ENCODE data around the gene PALLD. TPM values are rescaled to one million over a fixed set of nuclear protein-coding genes. Genes with fewer than 3 reads are reported as not detected.

The PALLD gene
- total and polyA plus RNA-seq, 2 donors (not counting 3 experiments of a cell fraction or from before 2014, with no cell fraction given): 13.4 to 48.2 TPM

- Histone ChIP-seq H3K4me3 (replicated peaks in 1 of 3; ENCODE audit: insufficient read depth in 1 of 3, low read depth in 1 of 3, low read length in 3 of 3) (no peak overlapping the region), H3K4me1 (ENCODE audit: control insufficient read depth, extremely low read depth, insufficient read depth, low read length) (peaks cover 19% of the 10 kb centered on the region), H3K27me3 (ENCODE audit: control insufficient read depth in 2 of 2, insufficient read depth in 2 of 2, low read length in 2 of 2) (no peaks in the 10 kb centered on the region), H2AFZ (ENCODE audit: low read depth, low read length) (no peak overlapping the region), H4K20me1 (replicated peaks; ENCODE audit: control insufficient read depth, extremely low read depth, insufficient read depth, low read length) (no peaks in the 10 kb centered on the region), H3K27ac (ENCODE audit: insufficient read depth, low read depth, low read length) (no peak overlapping the region), H3K79me2 (ENCODE audit: control insufficient read depth, insufficient read depth, low read length) (no peaks in the 10 kb centered on the region), H3K9me3 (replicated peaks; ENCODE audit: control insufficient read depth, insufficient read depth, low read length) (no peaks in the 10 kb centered on the region), H3K4me2 (ENCODE audit: insufficient read depth, low read length) (no peak overlapping the region), H3K9ac (replicated peaks; ENCODE audit: extremely low read depth, insufficient read depth, low read length) (no peak overlapping the region), H3K9me1 (replicated peaks; ENCODE audit: control insufficient read depth, extremely low read depth, insufficient read depth, low read length) (no peaks in the 10 kb centered on the region), H3K36me3 (ENCODE audit: control insufficient read depth in 2 of 2, extremely low read depth in 1 of 2, insufficient read depth in 2 of 2, low read length in 2 of 2) (no peaks in the 10 kb centered on the region)
- ChIA-PET POLR2A (no interaction called here), CTCF (interaction anchor here (1.2 kb wide), 1 partner anchor 8 kb away, joined by 3 read pairs; no protein-coding TSS in a partner anchor)
- TF ChIP-seq MAX (IDR thresholded peaks at IDR 0.05; ENCODE audit: insufficient read depth, insufficient read length) (no peak), POLR2AphosphoS5 (IDR thresholded peaks at IDR 0.05; ENCODE audit: insufficient read depth, low read depth, low read length) (no peak), EZH2 (IDR thresholded peaks at IDR 0.05; ENCODE audit: borderline replicate concordance, low read depth, low read length, severe bottlenecking) (no peak), POLR2A (IDR thresholded peaks at IDR 0.05; ENCODE audit: low read depth, low read length) (no peak), CTCF (IDR thresholded peaks at IDR 0.05; ENCODE audit: extremely low read depth in 1 of 2, insufficient read depth in 1 of 2, low read depth in 1 of 2, low read length in 2 of 2) (no peak), MYC (IDR thresholded peaks at IDR 0.05; ENCODE audit: low read depth, low read length) (no peak), GATA2 (IDR thresholded peaks at IDR 0.05; ENCODE audit: insufficient read depth, insufficient read length, low read depth, low read length) (no peak), JUN (IDR thresholded peaks at IDR 0.05; ENCODE audit: borderline replicate concordance, insufficient read depth, insufficient read length, low read depth) (no peak)
- BruUV-seq (replicated peaks): no TSS peak
- dilution Hi-C loops (cut with MboI; ENCODE audit: extremely low pct_ligation_motif_present, low sequenced_read_pairs): no loop called here
- DNase-seq (ENCODE audit: low read depth, low spot score) (no peak), FAIRE-seq (no peak)
- intact Hi-C loops (cut with micrococcal nuclease): no loop called here
These were observed 370.3 kb downstream of the PALLD start for GRCh38 chr4:168867128-168867527.

Measured in endothelial cell of umbilical vein (primary cell).